Esophagus (tissue), 2 donors: ENCODE results near the gene TMX2. TPM values are rescaled to one million over a fixed set of nuclear protein-coding genes. Genes with fewer than 3 reads are reported as not detected.

Experiments
- H3K27ac ChIP-seq, 2 donors: one replicate each; pipeline ENCODE4 v1.5.1; 2013; ENCODE audit warnings: low read depth in 2 of 2, mild to moderate bottlenecking in 2 of 2, inconsistent platforms in 1 of 2, low read length in 1 of 2, moderate library complexity in 1 of 2
- H3K27me3 ChIP-seq, 2 donors: one replicate each; pipeline ENCODE4 v1.6.1; 2013; ENCODE audit warnings: low read length in 2 of 2, control low read depth in 1 of 2, mild to moderate bottlenecking in 1 of 2; ENCODE audit not compliant: insufficient read depth in 2 of 2, control insufficient read depth in 1 of 2
- H3K36me3 ChIP-seq, 2 donors: one replicate each; pipeline ENCODE4 v1.6.1; 2013; ENCODE audit warnings: low read length in 1 of 2; ENCODE audit not compliant: control insufficient read depth in 2 of 2, insufficient read depth in 2 of 2
- H3K4me1 ChIP-seq, 2 donors: one replicate each; pipeline ENCODE4 v1.6.1; 2013; ENCODE audit warnings: low read length in 1 of 2; ENCODE audit not compliant: control insufficient read depth in 2 of 2, insufficient read depth in 2 of 2
- H3K4me3 ChIP-seq, 2 donors: one replicate each; pipeline ENCODE4 v1.5.1; 2013; ENCODE audit warnings: low read length in 2 of 2, mild to moderate bottlenecking in 2 of 2, low read depth in 1 of 2, moderate library complexity in 1 of 2
- H3K9me3 ChIP-seq, 2 donors: one replicate each; pipeline ENCODE4 v1.6.1; 2013; ENCODE audit warnings: mild to moderate bottlenecking in 2 of 2, low read depth in 1 of 2, low read length in 1 of 2, moderate library complexity in 1 of 2; ENCODE audit not compliant: control insufficient read depth in 2 of 2, insufficient read depth in 1 of 2
- WGBS, 2 donors: extraction: QIAGEN DNeasy Blood & Tissue Kit; methylation state at CpG; one replicate each; pipeline ENCODE4 v1.1.7; 2013; 5-methylcytosine and 5-hydroxymethylcytosine counted together
- polyA plus RNA-seq, 2 donors: library from polyadenylated mRNA; stranded (reverse); fragments of 200-250 nt; gene quantifications; one replicate each; pipeline ENCODE4 v1.2.3, GENCODE V29; 2013
- donor health status: healthy with polysubstance abuse.
- donor health status: Bipolar disorder and iron deficiency.

The TMX2 gene, protein sequence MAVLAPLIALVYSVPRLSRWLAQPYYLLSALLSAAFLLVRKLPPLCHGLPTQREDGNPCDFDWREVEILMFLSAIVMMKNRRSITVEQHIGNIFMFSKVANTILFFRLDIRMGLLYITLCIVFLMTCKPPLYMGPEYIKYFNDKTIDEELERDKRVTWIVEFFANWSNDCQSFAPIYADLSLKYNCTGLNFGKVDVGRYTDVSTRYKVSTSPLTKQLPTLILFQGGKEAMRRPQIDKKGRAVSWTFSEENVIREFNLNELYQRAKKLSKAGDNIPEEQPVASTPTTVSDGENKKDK
- 10 to 100 TPM; 37.1 to 68.9 TPM for polyA plus RNA-seq

DNA sequence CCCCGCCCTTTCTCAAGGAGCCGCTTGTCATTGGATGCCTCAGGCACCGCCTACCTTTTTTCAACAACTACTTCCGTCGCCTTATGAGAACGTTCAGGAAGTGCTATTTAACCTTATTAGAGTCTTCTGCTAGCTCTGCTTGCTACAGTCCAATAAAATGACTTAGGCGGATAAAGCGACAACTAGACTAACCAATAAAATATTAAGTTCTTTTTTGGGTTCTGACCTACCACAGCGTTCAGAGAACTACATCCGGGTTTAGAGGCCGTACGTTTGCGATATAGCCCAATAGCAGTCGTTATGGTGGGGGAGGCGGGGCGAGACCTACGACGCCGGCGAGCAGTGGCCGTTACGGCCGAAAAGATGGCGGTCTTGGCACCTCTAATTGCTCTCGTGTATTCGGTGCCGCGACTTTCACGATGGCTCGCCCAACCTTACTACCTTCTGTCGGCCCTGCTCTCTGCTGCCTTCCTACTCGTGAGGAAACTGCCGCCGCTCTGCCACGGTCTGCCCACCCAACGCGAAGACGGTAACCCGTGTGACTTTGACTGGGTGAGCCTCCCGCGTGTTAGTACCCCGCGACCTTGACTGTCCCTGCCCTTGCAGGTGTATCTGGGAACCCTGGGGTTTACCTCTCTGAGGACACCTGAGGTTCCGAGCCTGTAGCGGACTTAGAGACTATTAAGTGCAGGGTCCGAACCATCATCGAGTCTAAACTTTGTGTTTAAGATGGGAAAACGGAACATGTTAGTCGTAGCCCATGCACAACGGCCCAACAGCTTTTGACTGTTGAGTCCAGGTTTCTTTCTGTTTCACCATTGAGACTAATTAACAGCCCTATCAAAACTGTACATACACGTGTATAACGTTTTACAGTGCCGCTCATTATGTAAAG is at the start of gene TMX2:
TMX2 (plus strand) TSS at position 338 of the 895 bp plus-strand sequence; CDS start at position 364, 26 bp downstream.
- no peaks in the 10 kb centered on the region for H3K27me3 ChIP-seq
- 0% methylated on average over 53 of the region's 53 CpGs for WGBS, 2 donors
- peak within 1 kb of the TSS; percentile 97 to 99 for H3K27ac ChIP-seq
- no peaks in the 10 kb centered on the region for H3K9me3 ChIP-seq
- H3K4me3 ChIP-seq: peak within 1 kb of the TSS; percentile 100
- H3K4me1 ChIP-seq: peaks cover 0 to 6% of the 10 kb centered on the region in 2 donors
- no peaks in the 10 kb centered on the region for H3K36me3 ChIP-seq

DNA sequence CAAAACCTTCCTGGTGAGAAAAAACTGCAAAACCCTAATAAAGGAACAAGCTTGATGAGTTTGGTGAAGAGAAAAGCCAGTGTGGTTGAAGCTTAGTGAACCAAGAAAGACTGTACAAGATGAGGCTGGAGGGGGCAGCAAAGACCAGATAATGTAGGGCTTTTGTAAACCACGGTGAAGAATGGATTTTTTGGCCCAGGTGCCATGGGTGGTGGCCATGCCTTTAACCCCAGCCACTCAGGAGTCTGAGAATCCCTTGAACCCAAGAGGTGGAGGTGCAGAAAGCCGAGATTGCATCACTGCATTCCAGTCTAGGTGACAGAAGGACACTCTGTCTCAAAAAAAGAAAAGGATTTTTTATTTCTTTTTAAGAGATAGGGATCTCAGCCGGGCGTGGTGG is 49.5 kb upstream of the TMX2 start:
- no peak overlapping the region for H3K27ac ChIP-seq
- WGBS, 2 donors: 62 to 63% methylated on average over 4 of the region's 4 CpGs
- H3K4me3 ChIP-seq: no peak overlapping the region
- peaks cover 12 to 15% of the 10 kb centered on the region in 2 donors for H3K36me3 ChIP-seq
- no peaks in the 10 kb centered on the region for H3K4me1 ChIP-seq
- H3K9me3 ChIP-seq: no peaks in the 10 kb centered on the region
- no peaks in the 10 kb centered on the region for H3K27me3 ChIP-seq

DNA sequence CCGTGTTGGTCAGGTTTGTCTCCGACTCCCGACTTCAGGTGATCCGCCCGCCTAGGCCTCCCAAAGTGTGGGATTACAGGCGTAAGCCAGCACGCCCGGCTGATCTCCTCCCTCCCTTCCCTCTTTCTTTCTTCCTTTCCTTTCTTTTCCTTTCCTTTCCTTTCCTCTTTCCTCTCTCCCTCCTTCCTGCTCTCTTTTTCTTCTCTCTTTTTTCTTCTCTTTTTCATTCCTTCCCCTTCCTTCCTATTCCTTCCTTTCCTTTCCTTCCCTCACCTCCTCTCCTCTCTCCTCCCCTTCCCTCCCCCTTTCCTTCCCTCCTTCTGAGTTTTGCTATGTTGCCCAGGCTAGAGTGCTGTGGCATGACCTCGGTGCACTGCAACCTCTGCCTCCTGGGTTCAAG is 48.4 kb upstream of the TMX2 start:
- H3K36me3 ChIP-seq: peaks cover 12 to 15% of the 10 kb centered on the region in 2 donors
- H3K4me3 ChIP-seq: no peak overlapping the region
- no peaks in the 10 kb centered on the region for H3K27me3 ChIP-seq
- H3K4me1 ChIP-seq: no peaks in the 10 kb centered on the region
- no peak overlapping the region for H3K27ac ChIP-seq
- 75 to 84% methylated on average over 9 of the region's 9 CpGs for WGBS, 2 donors
- no peaks in the 10 kb centered on the region for H3K9me3 ChIP-seq

DNA sequence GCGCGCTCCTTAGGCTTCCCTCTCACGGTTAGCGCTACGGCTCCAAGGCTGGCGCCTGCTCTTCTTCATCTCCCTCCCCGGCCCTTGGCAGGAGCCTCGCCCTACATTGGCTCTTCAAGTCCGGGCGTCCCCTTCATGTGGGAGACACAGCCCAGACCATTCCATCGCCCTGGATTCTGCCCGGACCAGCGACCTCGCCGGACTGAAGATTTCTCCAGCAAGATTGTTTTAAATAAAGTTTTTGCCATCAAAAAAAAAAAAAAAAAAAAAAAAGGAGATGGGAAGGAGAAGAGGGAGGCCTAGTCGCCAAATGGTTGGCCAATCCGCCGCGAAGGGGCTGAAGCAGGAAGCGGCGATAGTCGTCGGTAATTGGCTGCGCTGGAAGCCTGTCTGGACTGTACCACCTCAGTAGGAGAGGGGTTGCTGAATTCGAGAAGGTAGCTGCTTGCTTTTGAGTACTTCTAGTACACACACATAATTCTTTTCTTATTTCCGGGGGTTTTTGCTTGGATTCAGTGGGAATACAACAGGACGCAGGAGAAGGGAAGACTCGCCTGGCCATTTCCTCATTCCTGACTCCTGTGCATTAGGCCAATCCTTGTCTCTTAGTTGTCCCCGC is 45.2 kb upstream of the TMX2 start:
- peak overlapping the region; percentile 99 to 100 for H3K27ac ChIP-seq
- peak overlapping the region; percentile 86 to 99 for H3K4me3 ChIP-seq
- peaks cover 0 to under 1% of the 10 kb centered on the region in 2 donors for H3K36me3 ChIP-seq
- H3K9me3 ChIP-seq: no peaks in the 10 kb centered on the region
- no peaks in the 10 kb centered on the region for H3K4me1 ChIP-seq
- WGBS, 2 donors: 0% methylated on average over 29 of the region's 29 CpGs
- no peaks in the 10 kb centered on the region for H3K27me3 ChIP-seq

DNA sequence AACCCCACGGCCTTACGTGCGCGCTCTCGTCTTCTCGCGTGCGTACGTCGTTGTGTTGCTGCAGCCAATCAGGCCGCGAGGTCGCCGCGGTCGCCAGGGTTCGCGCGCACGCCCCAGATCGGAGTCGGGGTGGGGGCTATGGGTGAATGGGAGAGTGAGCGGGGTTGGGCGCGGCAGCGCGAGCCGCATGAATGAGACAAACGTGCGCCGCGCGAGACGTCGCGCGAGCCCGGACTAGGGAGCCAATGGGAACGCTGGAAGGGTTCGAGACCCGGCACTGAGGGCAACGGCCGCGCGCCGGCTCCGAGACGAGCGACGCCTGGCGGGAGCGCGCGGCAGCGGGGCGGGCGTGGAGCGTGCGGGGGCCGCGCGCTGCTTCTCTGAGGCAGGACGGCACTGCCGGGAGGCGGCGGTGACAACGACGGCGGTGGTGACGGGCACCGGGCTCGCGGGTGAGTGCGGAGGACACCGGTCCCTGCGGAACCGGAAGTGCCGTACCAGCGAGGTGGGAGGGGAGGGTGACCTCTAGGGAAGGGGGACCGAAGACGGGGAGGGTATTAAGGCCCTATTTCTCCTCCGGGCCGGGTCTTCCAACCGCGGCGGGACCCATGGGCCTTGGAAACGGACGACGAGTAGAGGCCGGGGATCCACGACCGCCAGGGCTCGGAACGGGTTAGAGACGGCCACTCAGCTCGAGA is 44.5 kb upstream of the TMX2 start, which contains the start of gene ZDHHC5:
ZDHHC5 (plus strand) TSS at position 379 of the 698 bp plus-strand sequence. CDS start 4,977 bp downstream, outside the sequence.
- Histone ChIP-seq H3K4me3 (peak within 1 kb of the TSS; percentile 86 to 99), H3K36me3 (peaks cover 2 to 4% of the 10 kb centered on the region in 2 donors), H3K27me3 (no peaks in the 10 kb centered on the region), H3K27ac (peak within 1 kb of the TSS; percentile 99 to 100), H3K9me3 (no peaks in the 10 kb centered on the region), H3K4me1 (no peaks in the 10 kb centered on the region)
- 0 to 1% methylated on average over 93 to 96 of the region's 96 CpGs for WGBS, 2 donors

DNA sequence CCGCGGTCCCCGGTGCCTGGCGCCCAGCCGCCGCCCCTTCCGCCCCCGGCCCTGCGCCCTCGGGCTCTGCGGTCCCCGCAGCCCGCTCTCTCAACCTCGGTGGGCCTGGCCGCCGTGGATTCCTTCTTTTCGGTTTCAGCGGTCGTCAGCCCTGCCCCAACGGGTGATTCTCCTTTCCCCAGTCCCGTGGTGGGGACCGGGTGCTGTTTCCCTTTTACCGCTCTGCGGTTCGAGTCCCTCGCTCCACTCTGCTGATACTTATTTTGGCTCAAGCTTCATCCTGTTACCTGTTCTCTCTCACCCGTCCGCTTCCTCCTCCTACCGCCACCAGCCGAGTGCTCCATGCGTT is 44.0 kb upstream of the TMX2 start:
- H3K27me3 ChIP-seq: no peaks in the 10 kb centered on the region
- no peaks in the 10 kb centered on the region for H3K4me1 ChIP-seq
- no peaks in the 10 kb centered on the region for H3K9me3 ChIP-seq
- H3K27ac ChIP-seq: peak overlapping the region; percentile 99 to 100
- H3K36me3 ChIP-seq: peaks cover 2 to 6% of the 10 kb centered on the region in 2 donors
- peak overlapping the region; percentile 86 to 99 for H3K4me3 ChIP-seq
- 0 to 1% methylated on average over 27 to 31 of the region's 31 CpGs for WGBS, 2 donors

DNA sequence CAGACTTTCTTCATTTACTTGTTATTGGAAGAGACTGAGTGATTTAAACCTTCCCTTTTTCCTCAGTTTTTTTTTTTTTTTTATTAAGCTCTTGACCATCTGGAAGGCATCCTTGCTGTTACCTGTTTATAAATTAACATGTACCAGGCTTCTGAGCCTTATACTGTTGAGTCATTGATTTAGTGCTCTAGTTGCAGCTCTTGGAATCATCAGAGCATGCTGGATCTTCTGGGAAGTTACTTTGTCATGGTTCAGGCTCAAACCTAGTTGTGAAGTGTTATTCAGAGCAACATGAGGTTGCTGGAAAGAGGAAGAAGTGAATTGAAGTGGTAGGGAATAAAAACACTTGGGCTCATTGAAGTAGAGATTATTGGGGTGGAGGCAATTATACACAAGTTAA is 38.1 kb upstream of the TMX2 start:
- H3K4me3 ChIP-seq: no peak overlapping the region
- H3K27me3 ChIP-seq: no peaks in the 10 kb centered on the region
- H3K4me1 ChIP-seq: no peaks in the 10 kb centered on the region
- peaks cover 2 to 6% of the 10 kb centered on the region in 2 donors for H3K36me3 ChIP-seq
- H3K27ac ChIP-seq: peak overlapping the region in 1 of 2 donors; percentile 83
- no peaks in the 10 kb centered on the region for H3K9me3 ChIP-seq

DNA sequence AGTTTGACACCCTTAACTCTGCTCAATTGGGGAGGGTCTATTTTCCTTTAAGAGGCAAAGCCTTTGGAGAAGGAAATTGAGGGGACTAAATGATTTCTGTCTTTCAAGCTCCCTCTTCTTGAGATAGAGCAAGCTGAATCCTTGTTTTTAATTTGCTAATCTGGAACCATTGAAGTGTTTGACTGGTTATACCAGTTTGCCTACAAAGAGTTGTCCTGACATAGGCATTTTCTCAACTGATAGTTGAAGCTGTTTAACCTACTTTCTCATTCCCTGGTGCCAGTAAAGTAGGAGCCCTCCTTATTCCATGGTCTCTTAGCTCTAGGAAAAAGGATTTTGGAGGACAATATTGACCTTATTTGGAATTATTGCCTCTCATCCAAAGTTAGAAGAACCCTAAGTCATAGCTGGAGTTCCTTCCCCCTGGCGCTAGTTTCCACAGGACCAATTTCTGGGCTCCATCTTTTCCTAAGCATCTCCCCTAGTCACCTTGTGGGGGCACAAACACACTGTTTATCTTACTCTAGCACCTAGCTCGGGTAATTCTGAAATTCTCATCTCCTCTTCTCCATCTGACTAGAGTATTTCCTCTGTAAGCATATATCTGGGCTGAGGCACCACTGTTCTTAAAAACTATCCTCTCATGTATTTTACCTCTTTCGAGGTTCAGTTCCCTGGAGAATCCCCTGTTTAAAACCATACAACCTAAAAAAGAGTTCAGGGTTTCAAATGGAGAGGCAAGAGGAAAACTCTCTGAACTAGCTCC is 37.0 kb upstream of the TMX2 start:
- Histone ChIP-seq H3K4me3 (no peak overlapping the region), H3K27ac (peak overlapping the region; percentile 81 to 83), H3K27me3 (no peaks in the 10 kb centered on the region), H3K9me3 (no peaks in the 10 kb centered on the region), H3K36me3 (peaks cover 2 to 6% of the 10 kb centered on the region in 2 donors), H3K4me1 (peaks cover 0 to 4% of the 10 kb centered on the region in 2 donors)
- WGBS, 2 donors: 71 to 79% methylated on average over 3 of the region's 3 CpGs
